ENCODE measurements around the gene FOXQ1.
"Not testable (repeated sequence)": the region's sequence is repeated elsewhere in the genome, so short reads cannot be mapped to it uniquely, and the experiment has no call there.

The FOXQ1 gene

GRCh38 chr6:1322696-1323219, 10.9 kb downstream of the FOXQ1 start:
- DNase-seq: no peak

GRCh38 chr6:1324936-1325335, 13.0 kb downstream of the FOXQ1 start:
- no peak for DNase-seq

DNA sequence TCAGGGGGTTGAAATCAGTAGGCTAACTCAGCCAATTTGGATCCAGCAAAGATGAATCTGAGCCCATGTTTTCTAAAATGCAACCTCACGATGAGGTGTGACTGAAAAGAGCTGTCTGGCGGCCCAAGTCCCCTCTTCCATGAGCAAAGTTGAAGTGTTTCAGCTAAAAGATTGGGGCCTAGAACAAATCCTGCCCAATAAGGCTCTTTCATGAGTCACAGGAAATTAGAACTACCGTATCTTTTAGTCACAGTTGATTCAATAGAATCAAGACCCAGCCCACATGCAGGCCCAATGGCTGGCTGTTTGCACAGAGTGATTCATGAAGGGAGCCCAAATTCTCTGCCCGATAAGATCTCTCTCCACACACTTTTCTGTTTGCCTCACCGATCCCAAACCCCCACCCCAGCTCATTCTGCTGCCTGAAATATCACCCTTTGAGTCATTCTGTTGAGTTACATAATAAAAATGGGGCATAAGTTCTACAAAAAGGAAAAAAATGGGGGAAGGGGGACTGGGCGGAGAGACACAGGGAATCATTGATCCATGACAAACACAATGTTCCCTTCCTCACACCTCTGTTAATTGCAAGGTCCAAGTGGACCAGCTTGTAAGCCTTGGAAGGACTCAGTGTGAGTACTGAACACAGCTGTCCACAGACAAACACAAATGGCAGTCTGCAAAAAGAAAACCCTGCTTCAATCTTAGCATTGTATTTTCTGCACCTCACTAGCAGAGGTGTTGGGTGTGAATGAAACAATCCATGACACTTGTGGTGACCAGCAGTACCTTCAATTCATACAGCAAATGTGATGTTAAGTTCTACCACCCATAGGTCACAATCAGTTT, 13.8 kb downstream of the FOXQ1 start:
- DNase-seq: no peak

DNA sequence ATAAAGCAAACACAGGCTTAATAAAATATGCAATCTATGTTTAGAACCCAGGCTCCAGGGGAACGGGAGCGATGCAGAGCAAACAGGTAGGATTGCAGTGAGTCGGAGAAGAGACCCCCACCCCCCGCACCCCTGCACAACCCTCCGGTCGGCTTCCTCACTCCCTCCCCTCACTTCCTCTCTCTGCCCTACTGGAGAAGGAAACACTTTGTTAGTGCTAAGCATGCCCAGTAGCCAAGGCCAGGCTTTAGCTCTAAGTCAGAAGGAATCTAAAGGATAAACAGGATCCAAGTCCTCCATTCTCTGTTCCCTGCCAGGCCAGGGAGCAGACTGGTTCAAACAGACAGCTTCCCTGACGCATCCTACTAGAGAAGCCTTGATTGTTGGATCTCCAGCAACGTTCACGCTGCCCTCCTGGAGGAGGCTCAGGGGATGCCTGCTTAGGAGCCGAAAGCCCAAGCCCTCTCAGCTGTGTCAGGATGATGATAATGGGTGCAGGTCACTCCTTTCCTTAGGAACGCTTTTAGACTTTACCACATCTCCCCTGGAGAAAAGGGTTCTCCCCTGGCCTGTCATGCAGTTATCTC, 14.7 kb downstream of the FOXQ1 start:
- no peak for DNase-seq

DNA sequence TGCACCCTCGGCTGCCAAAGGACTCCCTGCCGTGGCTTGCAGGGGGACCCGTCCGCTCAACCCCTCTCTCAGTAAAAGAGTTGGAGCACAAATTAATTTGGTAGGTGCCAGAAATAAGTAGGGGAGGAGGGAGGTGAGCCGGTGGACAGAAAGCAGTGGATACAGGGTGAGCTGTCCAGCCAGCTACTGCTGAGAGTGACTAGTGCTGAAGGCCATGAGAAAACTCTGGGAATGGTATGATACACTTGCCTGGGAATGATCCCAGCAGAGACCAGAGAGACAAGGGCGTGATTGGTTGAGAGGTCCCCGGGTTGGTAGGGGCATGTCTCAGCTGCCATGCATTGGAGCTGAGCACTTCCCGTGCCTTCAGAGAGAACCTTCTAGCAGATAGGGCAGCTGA, 15.7 kb downstream of the FOXQ1 start:
- DNase-seq: no peak

DNA sequence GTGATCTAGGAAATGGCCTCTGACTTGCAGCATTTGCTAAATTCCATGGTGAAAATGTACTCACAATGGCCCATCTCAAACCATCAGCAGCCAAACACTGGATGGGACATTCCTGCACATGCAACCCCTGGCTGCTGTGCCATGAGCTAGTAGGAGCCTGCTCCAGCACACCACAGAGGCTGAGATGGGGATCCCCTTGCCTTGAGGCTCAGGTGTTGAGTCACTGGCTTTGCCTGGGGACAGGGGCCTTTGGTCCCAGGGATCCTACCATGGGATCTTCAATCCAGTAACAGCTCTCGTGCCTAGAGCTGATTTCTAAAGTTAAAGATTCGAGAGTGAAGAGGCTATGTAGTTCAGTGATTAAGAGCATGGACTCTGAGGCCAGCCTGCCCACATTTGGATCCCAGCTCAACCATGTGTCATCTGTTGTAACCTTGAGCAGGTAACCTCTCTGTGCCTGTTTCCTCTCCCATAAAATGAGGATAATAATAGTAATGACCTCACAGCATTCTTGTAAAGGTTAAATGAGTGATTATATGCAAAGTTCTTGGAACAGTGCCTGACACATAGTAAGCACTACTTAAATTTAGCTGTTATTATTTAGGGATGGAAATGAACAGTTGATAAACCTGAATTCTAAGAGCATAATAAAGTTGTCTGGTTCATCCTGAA, 16.4 kb downstream of the FOXQ1 start:
- DNase-seq: no peak

- no peak for DNase-seq
Measured at GRCh38 chr6:1329708-1330107, 17.8 kb downstream of the FOXQ1 start.

GRCh38 chr6:1334684-1335083, 22.8 kb downstream of the FOXQ1 start:
- no peak for DNase-seq

- DNase-seq: no peak
Measured at GRCh38 chr6:1335367-1336037, 23.6 kb downstream of the FOXQ1 start.

DNA sequence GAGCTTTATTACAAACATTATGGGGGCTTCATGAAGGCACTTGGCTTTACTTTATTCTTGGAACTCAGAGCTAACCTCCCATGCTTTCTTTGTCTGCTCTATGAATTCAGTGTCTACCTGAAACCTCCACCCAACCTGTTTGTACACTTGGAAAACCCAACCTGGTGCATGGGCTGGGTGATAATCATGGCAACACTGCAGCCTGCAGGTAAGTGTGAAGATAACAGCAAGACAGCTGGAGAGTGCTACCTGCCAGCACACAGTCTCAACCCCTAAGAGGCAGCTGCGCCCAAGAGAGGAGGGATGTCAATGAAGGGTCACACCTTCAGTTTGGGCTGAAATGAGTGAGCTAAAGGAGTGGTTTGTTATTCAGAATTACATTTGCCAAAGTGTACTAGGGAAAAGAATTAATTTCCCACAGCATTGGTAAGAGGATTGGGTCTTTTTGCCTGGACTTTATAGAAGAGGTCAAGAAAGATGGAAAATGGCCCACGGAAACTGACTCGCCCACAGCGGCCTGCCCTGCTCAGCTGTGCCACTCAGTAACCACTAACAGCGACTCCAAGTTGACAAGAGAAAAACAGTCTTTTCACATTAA, 24.4 kb downstream of the FOXQ1 start:
- no peak for DNase-seq

DNA sequence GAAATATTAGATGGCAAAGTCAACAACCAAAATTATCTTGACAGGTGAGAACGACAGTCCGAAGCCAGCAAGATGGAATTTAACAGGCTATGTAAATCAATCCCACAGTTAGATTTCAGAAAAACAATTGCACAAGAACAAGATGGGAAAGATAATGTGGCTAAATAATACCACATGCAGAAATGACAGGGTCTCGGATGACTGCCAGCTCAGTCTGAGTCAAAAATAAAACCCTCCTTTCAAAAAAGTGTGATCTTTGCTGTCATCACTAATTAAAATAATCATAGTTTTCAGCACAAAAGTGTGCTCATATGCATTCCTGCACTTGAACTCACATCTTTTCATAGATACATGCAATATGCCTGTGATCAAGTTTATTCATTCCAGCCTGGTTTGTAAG, 25.9 kb downstream of the FOXQ1 start:
- no peak for DNase-seq

DNA sequence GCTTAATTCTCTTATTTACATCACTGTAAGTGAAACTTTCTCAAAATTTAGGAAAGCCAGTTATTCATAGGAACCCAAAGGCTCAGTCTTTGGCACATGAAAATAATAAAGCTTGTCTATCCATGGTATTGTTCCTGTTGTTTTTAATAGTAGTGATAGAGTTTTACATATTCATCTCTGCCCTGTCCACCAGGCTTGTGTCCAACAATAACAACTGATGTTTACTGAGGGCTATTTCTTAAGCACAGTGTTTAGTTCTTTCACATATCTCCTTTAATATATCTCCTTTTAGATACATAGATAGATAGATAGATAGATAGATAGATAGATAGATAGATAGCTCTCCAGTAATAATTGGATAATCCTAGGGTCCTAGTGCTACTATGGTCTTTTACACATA, 34.2 kb downstream of the FOXQ1 start:
- DNase-seq: no peak

- no peak for DNase-seq
Measured at GRCh38 chr6:1346558-1347091, 34.7 kb downstream of the FOXQ1 start.

DNA sequence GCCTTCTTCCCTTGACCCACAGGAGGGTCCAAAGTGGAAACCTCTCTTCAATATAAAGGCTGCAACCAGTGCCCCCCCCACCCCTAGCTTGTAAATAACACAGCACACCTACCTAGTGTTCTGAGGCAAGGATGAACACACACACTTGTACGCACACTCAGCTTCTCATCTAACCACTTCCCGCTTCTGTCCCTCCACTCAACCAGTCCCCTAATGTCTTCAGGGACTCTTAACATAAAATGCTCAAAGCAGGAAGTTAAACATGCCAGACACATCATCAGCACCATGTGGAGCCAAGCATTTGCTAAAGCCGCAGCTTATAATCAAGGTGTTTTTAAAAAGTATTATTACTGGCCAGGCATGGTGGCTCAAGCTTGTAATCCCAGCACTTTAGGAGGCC, 35.3 kb downstream of the FOXQ1 start:
- no peak for DNase-seq

GRCh38 chr6:1348675-1349074, 36.8 kb downstream of the FOXQ1 start:
- no peak for DNase-seq

DNA sequence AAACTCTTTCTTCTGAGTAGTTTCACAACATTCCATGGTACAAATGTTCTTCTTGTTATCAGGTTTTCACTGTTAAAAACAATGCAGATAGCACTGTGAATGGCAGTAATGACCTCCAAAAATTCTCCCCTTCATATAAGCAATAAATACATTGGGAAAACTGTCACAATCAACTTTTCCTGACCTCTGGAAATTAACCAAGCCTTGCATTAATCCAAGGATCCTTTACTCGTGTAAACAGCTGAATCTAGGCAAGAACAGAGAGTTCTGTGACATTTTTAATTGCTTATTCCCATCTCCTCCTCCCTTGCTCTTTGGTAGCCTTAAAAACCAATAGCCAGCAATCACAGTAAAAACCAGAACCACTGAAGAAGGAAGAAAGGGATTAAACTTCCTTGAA, 37.8 kb downstream of the FOXQ1 start:
- no peak for DNase-seq

GRCh38 chr6:1351381-1352008, 39.6 kb downstream of the FOXQ1 start:
- DNase-seq: no peak

DNA sequence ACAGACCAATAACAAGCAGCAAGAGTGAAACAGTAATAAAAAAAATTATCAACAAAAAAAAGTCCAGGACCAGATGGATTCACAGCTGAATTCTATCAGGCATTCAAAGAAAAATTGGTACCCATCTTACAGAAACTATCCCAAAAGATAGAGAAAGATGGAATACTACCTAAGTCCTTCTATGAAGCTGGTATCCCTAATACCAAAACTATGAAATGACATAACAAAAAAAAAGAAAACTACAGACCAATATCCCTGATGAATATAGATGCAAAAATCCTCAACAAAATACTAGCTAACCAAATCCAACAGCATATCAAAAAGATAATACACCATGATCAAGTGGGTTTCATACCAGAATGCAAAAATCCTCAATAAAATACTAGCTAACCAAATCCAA, 43.2 kb downstream of the FOXQ1 start:
- not testable (repeated sequence) for DNase-seq

GRCh38 chr6:1361717-1362116, 49.8 kb downstream of the FOXQ1 start:
- not testable (repeated sequence) for DNase-seq

DNA sequence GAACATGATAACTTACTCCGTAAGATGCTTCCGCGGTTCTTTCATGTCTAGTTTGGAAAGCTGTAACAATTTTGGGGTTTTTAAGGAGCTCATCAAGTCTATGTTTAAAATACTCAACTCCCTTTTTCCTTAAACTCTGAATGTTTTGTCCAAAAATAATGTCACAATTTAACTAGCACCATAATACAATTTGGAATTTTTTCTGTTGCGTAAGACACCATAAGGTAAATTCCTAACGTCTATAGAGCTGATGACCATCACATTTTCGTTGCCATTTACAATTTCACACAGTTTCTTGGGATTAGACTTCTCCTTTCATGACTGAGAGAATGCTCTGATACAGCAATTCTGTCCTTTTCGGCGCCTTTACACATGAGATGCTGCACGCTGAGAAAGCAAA, 50.7 kb downstream of the FOXQ1 start:
- DNase-seq: no peak

- DNase-seq: no peak
Measured at GRCh38 chr6:1363298-1363697, 51.4 kb downstream of the FOXQ1 start.

Measured in activated gamma-delta T cell (primary cell).